Measurements from ENCODE around the gene SIX2.
"Not testable (repeated sequence)": the region's sequence is repeated elsewhere in the genome, so short reads cannot be mapped to it uniquely, and the experiment has no call there.

The SIX2 gene

GRCh38 chr2:45009303-45009927, at the start of gene SIX2:
TSS of gene SIX2 (minus strand) at chr2:45009452. CDS start at chr2:45009110, 342 bp downstream.
- no peak for DNase-seq

GRCh38 chr2:45055162-45055605, 45.9 kb upstream of the SIX2 start:
- DNase-seq: no peak

- DNase-seq: no peak
These were observed 44.7 kb upstream of the SIX2 start for GRCh38 chr2:45053966-45054365.

GRCh38 chr2:45052388-45052928, 43.2 kb upstream of the SIX2 start:
- no peak for DNase-seq

GRCh38 chr2:45049569-45050336, 40.5 kb upstream of the SIX2 start:
- no peak for DNase-seq

GRCh38 chr2:45047301-45047700, 38.0 kb upstream of the SIX2 start:
- no peak for DNase-seq

GRCh38 chr2:45046786-45047185, 37.5 kb upstream of the SIX2 start:
- DNase-seq: no peak

- no peak for DNase-seq
These were observed 36.5 kb upstream of the SIX2 start for GRCh38 chr2:45045706-45046105.

- DNase-seq: no peak
These were observed 35.7 kb upstream of the SIX2 start for GRCh38 chr2:45044916-45045315.

GRCh38 chr2:45043174-45043573, 33.9 kb upstream of the SIX2 start:
- no peak for DNase-seq

GRCh38 chr2:45042401-45042800, 33.1 kb upstream of the SIX2 start:
- no peak for DNase-seq

GRCh38 chr2:45040786-45041185, 31.5 kb upstream of the SIX2 start:
- no peak for DNase-seq

GRCh38 chr2:45039804-45040203, 30.6 kb upstream of the SIX2 start:
- DNase-seq: not testable (repeated sequence)

GRCh38 chr2:45038861-45039260, 29.6 kb upstream of the SIX2 start:
- DNase-seq: not testable (repeated sequence)

GRCh38 chr2:45033302-45033701, 24.1 kb upstream of the SIX2 start:
- DNase-seq: no peak

GRCh38 chr2:45031028-45031427, 21.8 kb upstream of the SIX2 start:
- DNase-seq: no peak

- no peak for DNase-seq
These were observed 21.3 kb upstream of the SIX2 start for GRCh38 chr2:45030553-45030952.

GRCh38 chr2:45029215-45029614, 20.0 kb upstream of the SIX2 start:
- no peak for DNase-seq

GRCh38 chr2:45028276-45028675, 19.0 kb upstream of the SIX2 start:
- no peak for DNase-seq

- DNase-seq: no peak
These were observed 17.7 kb upstream of the SIX2 start for GRCh38 chr2:45026924-45027450.

- no peak for DNase-seq
These were observed 15.5 kb upstream of the SIX2 start for GRCh38 chr2:45024600-45025291.

GRCh38 chr2:45024097-45024496, 14.8 kb upstream of the SIX2 start:
- no peak for DNase-seq

- no peak for DNase-seq
These were observed 11.2 kb upstream of the SIX2 start for GRCh38 chr2:45020439-45020838.

Data from inflammatory macrophage treated with lipopolysaccharide for 4 hours (primary cell).